Testis (tissue), 2 donors: Measurements from ENCODE around the gene AGBL4.

ENCODE experiments used
- POLR2A ChIP-seq: fragments of 450-650 bp; IDR thresholded peaks from one replicate; pipeline ENCODE4 v1.6.1; 2017; ENCODE audit warnings: antibody characterized with exemption, mild to moderate bottlenecking, moderate library complexity
- TF ChIP-seq, protein P1 (sequence below), 3 experiments: fragments of 450-650 bp in 2 of 3; fragments of 200-600 bp in 1 of 3; sonication (generic) in 1 of 3; IDR thresholded peaks; one replicate each; pipeline ENCODE4 v1.5.1; 2016 to 2019; ENCODE audit warnings: antibody characterized with exemption in 3 of 3, mild to moderate bottlenecking in 2 of 3, moderate library complexity in 1 of 3

DNA sequence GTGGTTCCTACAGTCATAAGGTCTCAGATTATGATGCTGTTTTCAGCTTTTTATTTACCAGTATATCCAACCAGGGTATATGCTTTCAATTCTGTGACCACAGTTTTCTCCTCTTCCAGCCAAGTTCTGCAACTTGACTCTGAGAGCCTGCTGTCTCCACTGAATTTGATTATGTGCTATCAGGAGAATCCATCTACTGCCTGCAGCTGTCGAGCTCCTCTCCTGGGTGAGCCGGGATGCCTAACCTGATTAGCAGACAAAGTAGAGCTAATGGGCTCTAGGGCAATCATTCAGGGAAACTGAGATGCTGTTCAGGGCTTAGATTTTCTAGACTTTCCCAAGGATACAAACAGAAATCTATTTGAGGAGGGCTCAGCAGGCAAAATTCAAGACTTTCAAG, 975.6 kb downstream of the AGBL4 start:
- TF ChIP-seq, protein P1, sequence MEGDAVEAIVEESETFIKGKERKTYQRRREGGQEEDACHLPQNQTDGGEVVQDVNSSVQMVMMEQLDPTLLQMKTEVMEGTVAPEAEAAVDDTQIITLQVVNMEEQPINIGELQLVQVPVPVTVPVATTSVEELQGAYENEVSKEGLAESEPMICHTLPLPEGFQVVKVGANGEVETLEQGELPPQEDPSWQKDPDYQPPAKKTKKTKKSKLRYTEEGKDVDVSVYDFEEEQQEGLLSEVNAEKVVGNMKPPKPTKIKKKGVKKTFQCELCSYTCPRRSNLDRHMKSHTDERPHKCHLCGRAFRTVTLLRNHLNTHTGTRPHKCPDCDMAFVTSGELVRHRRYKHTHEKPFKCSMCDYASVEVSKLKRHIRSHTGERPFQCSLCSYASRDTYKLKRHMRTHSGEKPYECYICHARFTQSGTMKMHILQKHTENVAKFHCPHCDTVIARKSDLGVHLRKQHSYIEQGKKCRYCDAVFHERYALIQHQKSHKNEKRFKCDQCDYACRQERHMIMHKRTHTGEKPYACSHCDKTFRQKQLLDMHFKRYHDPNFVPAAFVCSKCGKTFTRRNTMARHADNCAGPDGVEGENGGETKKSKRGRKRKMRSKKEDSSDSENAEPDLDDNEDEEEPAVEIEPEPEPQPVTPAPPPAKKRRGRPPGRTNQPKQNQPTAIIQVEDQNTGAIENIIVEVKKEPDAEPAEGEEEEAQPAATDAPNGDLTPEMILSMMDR (IDR thresholded peaks at IDR 0.05) = no peak
- no peak for TF ChIP-seq POLR2A
